22Rv1 (cell line): ENCODE measurements around the gene DNMT3A.

Source experiments
- ZFX ChIP-seq: fragments of 450-650 bp; IDR thresholded peaks from 2 replicates; pipeline ENCODE4 v1.6.1; 2017; ENCODE audit warnings: antibody characterized with exemption, borderline replicate concordance
- TF ChIP-seq, protein P1 (sequence below): fragments of 450-650 bp; IDR thresholded peaks from 2 replicates; pipeline ENCODE4 v1.5.1; 2017; ENCODE audit warnings: mild to moderate bottlenecking

DNA sequence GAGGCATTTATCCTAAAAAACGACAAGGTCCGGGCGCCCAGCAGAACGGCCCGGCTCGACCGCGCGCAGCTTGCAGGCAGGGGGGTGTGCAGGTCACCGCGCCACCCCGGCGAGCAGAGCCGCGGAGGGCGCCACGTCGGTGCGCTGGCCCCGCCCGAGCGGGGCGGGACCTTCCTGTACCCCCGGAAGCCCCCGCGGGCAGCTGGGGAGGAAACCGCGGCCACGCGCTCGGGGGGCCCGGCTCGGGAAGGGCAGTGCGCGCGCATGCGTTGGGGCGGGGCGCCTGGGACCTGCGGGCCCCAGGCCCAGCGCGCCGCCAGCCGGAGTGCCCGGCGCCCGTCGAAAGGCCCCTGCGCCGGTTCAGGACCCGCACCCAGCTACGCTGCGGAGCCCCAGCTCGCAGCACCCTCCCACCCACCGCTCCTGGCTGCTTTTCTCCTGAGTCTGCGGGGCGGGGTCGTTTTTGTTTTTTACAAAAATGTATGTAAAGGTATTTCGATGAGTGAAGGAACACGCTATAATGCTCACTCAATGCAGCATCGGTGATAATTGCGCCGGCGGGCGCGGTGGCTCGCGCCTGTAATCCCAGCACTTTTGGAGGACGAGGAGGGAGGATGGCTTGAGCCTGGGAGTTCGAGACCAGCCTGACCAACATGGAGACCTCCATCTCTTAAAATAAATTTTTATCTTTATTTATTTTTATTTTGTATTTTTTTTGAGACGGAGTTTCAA is 125.6 kb downstream of the DNMT3A start:
- TF ChIP-seq, protein P1, sequence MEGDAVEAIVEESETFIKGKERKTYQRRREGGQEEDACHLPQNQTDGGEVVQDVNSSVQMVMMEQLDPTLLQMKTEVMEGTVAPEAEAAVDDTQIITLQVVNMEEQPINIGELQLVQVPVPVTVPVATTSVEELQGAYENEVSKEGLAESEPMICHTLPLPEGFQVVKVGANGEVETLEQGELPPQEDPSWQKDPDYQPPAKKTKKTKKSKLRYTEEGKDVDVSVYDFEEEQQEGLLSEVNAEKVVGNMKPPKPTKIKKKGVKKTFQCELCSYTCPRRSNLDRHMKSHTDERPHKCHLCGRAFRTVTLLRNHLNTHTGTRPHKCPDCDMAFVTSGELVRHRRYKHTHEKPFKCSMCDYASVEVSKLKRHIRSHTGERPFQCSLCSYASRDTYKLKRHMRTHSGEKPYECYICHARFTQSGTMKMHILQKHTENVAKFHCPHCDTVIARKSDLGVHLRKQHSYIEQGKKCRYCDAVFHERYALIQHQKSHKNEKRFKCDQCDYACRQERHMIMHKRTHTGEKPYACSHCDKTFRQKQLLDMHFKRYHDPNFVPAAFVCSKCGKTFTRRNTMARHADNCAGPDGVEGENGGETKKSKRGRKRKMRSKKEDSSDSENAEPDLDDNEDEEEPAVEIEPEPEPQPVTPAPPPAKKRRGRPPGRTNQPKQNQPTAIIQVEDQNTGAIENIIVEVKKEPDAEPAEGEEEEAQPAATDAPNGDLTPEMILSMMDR = no peak
- TF ChIP-seq ZFX = no peak
